Transverse colon (tissue), 4 donors: ENCODE measurements around the gene FUT7. TPM values are rescaled to one million over a fixed set of nuclear protein-coding genes. Genes with fewer than 3 reads are reported as not detected.
A peak's percentile ranks its signal among the peaks of the same experiment; 100 is the strongest.

Experiments
- DNase-seq: peaks from one replicate; pipeline ENCODE4 v3.0.0-alpha.2; 2019
- H3K27ac ChIP-seq, 4 donors: fragments of 200-600 bp; sonication (generic); 2 replicates each; pipeline ENCODE4 v1.5.1; 2016 to 2018; ENCODE audit warnings: inconsistent platforms in 4 of 4
- H3K27me3 ChIP-seq: fragments of 200-600 bp; sonication (generic); 2 replicates; pipeline ENCODE4 v1.5.1; 2017; ENCODE audit warnings: inconsistent platforms
- H3K36me3 ChIP-seq, 4 donors: fragments of 200-600 bp; sonication (generic); 2 replicates each; pipeline ENCODE4 v1.5.1; 2017 to 2019; ENCODE audit warnings: inconsistent platforms in 4 of 4
- H3K4me1 ChIP-seq, 4 donors: fragments of 200-600 bp; sonication (generic); 2 replicates each; pipeline ENCODE4 v1.5.1; 2017 to 2020; ENCODE audit warnings: inconsistent platforms in 4 of 4
- H3K4me3 ChIP-seq, 4 donors: fragments of 200-600 bp; sonication (generic); 1 replicate in 1 of 4; 2 replicates in 3 of 4; pipeline versions ENCODE4 v1.5.1 to v1.6.1; 2017 to 2019; ENCODE audit warnings: inconsistent platforms in 4 of 4
- H3K9me3 ChIP-seq, 2 donors: fragments of 200-600 bp; sonication (generic); 2 replicates each; pipeline ENCODE4 v1.5.1; 2017 to 2019; ENCODE audit warnings: inconsistent platforms in 2 of 2
- EP300 ChIP-seq: sonication (generic); formaldehyde crosslinking; IDR thresholded peaks from one replicate; pipeline ENCODE4 v1.6.1; 2017; ENCODE audit warnings: antibody characterized with exemption, low read depth
- POLR2A ChIP-seq: fragments of 450-650 bp; IDR thresholded peaks from one replicate; pipeline ENCODE4 v1.6.1; 2016; ENCODE audit warnings: antibody characterized with exemption, mild to moderate bottlenecking, moderate library complexity
- POLR2AphosphoS5 ChIP-seq, 3 donors: sonication (generic); formaldehyde crosslinking; IDR thresholded peaks; one replicate each; pipeline ENCODE4 v1.6.1; 2016; ENCODE audit warnings: antibody characterized with exemption in 3 of 3
- WGBS, 2 donors: methylation state at CpG; one replicate each; pipeline ENCODE4 v1.1.5; 2018; ENCODE audit warnings: low coverage in 1 of 2; 5-methylcytosine and 5-hydroxymethylcytosine counted together
- in situ Hi-C, 4 donors: fragments of 200-750 bp; cut with MboI; loops; one replicate each; pipeline versions ENCODE4 v1.15.0 to v1.15.1; 2017; ENCODE audit warnings: low sequenced_read_pairs in 3 of 4, low pct_ligation_motif_present in 1 of 4, low pct_unique_long_range_greater_than_20kb in 1 of 4
- intact Hi-C: fragments of 100-400 bp; cut with DNase I; formaldehyde crosslinking; loops from one replicate; pipeline ENCODE4 v1.15.1; 2023; ENCODE audit warnings: low total_unique reads
- total RNA-seq, 4 donors: library from RNA; depleted of rRNA; stranded (reverse); fragments of >200 nt; gene quantifications; one replicate each; pipeline ENCODE4 v1.1.0, GENCODE V29; 2016
- TF ChIP-seq, protein P1 (sequence below), 5 experiments: fragments of 200-600 bp in 3 of 5; fragments of 450-650 bp in 2 of 5; sonication (generic) in 3 of 5; IDR thresholded peaks; 1 replicate in 2 of 5; 2 replicates in 3 of 5; pipeline ENCODE4 v1.5.1; 2016 to 2017; ENCODE audit warnings: antibody characterized with exemption in 5 of 5, inconsistent platforms in 3 of 5, mild to moderate bottlenecking in 2 of 5, moderate library complexity in 1 of 5

Gene FUT7
- total RNA-seq, 4 donors from 2014 or later, result not detected

DNA sequence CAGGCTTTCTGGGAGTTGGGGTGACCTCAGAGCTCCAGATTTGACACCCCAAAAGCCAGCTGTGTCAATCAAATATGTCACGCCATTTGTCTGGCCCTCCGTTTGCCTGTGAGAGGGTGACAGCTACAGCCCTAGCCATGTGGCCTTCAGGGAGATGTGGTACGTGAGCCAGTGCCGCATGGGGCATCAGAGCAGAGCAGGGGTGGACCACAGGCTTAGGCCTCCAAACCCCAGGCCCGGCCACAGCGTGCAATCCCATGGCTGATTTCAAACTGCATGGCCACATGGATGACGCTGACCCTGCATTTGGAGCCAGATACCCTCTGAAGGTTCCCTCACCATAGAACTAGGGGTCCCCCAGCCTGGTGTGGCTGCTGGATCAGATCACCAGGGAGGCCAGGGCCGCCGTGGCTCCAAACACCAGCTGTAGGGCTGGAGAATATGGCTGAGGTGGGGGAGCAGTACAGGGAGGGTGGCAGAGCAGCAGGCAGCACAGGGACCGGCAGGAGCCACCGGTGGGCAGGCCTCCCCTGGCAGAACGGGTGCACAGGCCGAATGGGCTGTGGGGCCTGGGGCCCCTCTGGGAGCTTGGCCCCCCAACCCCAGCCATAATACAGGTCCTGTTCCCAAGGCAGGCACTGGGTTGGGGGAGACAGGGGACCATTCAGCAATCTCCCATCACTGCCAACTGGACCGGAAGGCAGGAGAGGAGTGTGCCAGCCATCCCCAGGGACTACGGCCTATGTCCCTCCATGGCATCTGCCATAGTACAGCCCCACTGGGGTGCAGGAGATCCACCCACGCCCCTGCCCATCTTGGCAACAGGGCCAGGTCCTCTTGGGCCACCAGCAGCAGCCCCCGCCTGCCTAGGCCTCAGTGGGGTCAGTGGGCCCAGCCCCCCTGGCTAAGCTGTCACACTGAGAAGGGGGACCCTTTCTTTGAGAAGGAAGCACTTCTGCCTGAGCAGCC is 36.9 kb upstream of the FUT7 start:
- peak overlapping the region in 2 of 4 donors; percentile 24 to 84 for H3K27ac ChIP-seq

DNA sequence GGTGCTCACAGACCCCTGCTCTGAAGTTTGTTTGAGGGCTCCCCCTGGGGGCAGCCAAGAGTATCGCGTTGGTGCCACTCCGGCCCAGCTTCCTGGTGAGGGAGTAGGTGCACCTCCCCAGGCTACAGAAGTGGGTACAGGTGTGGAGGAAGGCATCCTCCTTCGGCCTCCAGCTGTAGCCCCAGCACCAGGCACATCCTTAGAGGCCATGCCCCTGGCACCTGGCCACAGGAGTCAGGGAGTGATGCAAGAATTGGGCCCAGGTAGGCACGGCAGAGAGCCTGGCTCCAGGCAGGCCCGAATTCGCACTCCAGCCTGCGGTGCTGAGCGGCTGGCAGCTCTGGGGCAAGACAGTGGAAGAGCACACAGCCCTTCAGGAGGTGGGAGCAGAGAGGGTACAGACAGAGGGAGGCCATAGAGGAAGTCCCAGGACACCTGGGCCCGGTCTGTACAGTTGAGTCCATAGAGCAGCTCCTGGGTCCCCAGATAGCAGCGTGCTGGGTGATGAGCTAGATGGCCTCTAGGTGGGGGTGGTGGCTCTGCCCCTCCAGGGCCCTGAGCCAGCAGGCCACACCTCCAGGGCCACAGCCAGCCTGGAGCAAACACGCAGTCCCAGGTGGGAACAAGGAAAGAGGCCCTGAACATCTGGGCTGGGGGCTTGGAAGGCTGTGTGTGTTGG is 36.1 kb upstream of the FUT7 start:
- Histone ChIP-seq H3K9me3 (no peaks in the 10 kb centered on the region), H3K4me1 (peaks cover 7 to 26% (median 22%) of the 10 kb centered on the region in 4 donors), H3K27me3 (peaks cover 14% of the 10 kb centered on the region), H3K4me3 (no peak overlapping the region), H3K27ac (peak overlapping the region in 3 of 4 donors; percentile 4 to 56 (median 24)), H3K36me3 (no peaks in the 10 kb centered on the region)
- intact Hi-C loops (loop anchor here (2.0 kb wide), 1 partner anchor 21 kb away; the partner anchor contains the start of gene NPDC1), in situ Hi-C loops (no loop called here)
- 52% methylated on average over 10 of the region's 12 CpGs; no CpG with 5 or more reads in 1 of the 2 donors for WGBS, 2 donors
- TF ChIP-seq EP300, result no peak
- TF ChIP-seq, protein P1, sequence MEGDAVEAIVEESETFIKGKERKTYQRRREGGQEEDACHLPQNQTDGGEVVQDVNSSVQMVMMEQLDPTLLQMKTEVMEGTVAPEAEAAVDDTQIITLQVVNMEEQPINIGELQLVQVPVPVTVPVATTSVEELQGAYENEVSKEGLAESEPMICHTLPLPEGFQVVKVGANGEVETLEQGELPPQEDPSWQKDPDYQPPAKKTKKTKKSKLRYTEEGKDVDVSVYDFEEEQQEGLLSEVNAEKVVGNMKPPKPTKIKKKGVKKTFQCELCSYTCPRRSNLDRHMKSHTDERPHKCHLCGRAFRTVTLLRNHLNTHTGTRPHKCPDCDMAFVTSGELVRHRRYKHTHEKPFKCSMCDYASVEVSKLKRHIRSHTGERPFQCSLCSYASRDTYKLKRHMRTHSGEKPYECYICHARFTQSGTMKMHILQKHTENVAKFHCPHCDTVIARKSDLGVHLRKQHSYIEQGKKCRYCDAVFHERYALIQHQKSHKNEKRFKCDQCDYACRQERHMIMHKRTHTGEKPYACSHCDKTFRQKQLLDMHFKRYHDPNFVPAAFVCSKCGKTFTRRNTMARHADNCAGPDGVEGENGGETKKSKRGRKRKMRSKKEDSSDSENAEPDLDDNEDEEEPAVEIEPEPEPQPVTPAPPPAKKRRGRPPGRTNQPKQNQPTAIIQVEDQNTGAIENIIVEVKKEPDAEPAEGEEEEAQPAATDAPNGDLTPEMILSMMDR (IDR thresholded peaks at IDR 0.05), result peak; percentile 73 to 96 (median 85)
- DNase-seq, result peak; percentile 90

More for the DNA sequence above, 36.9 kb upstream of the FUT7 start:
- Histone ChIP-seq H3K36me3 (no peaks in the 10 kb centered on the region), H3K4me3 (peak overlapping the region in 2 of 4 donors; percentile 49 to 57), H3K4me1 (peaks cover 6 to 28% (median 23%) of the 10 kb centered on the region in 4 donors), H3K9me3 (no peaks in the 10 kb centered on the region), H3K27me3 (peaks cover 14% of the 10 kb centered on the region)
- WGBS, 2 donors, result 90% methylated on average over 17 of the region's 17 CpGs; no CpG with 5 or more reads in 1 of the 2 donors
- intact Hi-C loops (loop anchor here (2.0 kb wide), 1 partner anchor 22 kb away; the partner anchor contains the start of gene NPDC1), in situ Hi-C loops (no loop called here)
- peak; percentile 11 for DNase-seq
- TF ChIP-seq, protein P1 (IDR thresholded peaks at IDR 0.05), result no peak
- TF ChIP-seq POLR2A (no peak), EP300 (no peak), POLR2AphosphoS5 (IDR thresholded peaks at IDR 0.05) (no peak)

DNA sequence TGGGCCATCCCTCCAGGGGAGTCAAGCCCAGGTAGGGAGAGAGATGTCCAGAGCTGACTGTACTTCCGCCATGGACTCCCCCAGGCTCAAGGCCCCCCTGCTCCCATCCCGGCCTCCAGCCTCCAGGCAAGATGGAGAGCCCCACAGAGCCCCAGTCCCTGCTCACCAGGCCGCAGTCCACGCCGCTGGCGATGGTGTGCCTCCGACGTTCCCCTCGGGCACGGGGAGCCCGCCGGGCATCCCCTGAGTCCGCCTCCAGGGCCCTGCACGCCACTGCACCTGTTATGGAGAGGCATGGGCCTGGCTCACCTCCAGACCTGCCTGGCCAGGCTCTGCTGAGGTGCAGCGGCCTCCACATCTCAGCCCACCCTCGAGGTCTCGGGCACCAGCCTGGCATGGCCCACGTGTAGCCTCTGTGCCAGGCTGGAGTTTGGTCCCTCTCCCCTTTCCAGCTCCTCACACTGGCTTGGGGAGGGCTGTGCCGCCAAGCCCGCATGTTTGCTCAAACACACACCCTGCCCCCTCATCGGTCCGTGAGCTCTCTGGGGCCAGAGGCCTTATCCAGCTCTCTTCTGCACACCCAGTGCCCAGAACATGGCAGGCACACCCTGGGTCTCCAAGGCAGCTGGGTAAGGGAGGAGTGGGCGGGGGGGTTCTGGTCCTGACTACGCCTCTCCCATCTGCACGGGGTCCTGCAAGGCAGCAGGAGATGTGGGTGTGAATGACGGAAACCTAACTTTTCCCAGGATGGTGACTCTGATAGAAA is 34.4 kb upstream of the FUT7 start:
- no peak for DNase-seq
- WGBS, 2 donors, result 87% methylated on average over 20 of the region's 26 CpGs; no CpG with 5 or more reads in 1 of the 2 donors
- Histone ChIP-seq H3K27ac (no peak overlapping the region), H3K27me3 (peaks cover 14% of the 10 kb centered on the region), H3K9me3 (no peaks in the 10 kb centered on the region), H3K4me3 (no peak overlapping the region), H3K36me3 (no peaks in the 10 kb centered on the region), H3K4me1 (peaks cover 7 to 26% (median 22%) of the 10 kb centered on the region in 4 donors)
- TF ChIP-seq POLR2AphosphoS5 (IDR thresholded peaks at IDR 0.05) (no peak), EP300 (no peak), POLR2A (no peak)
- TF ChIP-seq, protein P1 (IDR thresholded peaks at IDR 0.05), result no peak
- in situ Hi-C loops, result no loop called here
- intact Hi-C loops, result no loop called here
